ENCODE results near the gene CPNE2.
A peak's percentile ranks its signal among the peaks of the same experiment; 100 is the strongest.

CPNE2 gene

GRCh38 chr16:57081744-57082143 lies 10.6 kb upstream of the CPNE2 start:
- no peak for DNase-seq (ENCODE audit: low read depth)
- H3K4me3 ChIP-seq (ENCODE audit: low read depth, low read length), result no peak overlapping the region
- TF ChIP-seq, protein P1, sequence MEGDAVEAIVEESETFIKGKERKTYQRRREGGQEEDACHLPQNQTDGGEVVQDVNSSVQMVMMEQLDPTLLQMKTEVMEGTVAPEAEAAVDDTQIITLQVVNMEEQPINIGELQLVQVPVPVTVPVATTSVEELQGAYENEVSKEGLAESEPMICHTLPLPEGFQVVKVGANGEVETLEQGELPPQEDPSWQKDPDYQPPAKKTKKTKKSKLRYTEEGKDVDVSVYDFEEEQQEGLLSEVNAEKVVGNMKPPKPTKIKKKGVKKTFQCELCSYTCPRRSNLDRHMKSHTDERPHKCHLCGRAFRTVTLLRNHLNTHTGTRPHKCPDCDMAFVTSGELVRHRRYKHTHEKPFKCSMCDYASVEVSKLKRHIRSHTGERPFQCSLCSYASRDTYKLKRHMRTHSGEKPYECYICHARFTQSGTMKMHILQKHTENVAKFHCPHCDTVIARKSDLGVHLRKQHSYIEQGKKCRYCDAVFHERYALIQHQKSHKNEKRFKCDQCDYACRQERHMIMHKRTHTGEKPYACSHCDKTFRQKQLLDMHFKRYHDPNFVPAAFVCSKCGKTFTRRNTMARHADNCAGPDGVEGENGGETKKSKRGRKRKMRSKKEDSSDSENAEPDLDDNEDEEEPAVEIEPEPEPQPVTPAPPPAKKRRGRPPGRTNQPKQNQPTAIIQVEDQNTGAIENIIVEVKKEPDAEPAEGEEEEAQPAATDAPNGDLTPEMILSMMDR (IDR thresholded peaks at IDR 0.05; ENCODE audit: control insufficient read depth, extremely low read depth, insufficient read depth), result no peak

GRCh38 chr16:57082664-57083063 lies 9.7 kb upstream of the CPNE2 start:
- no peak overlapping the region for H3K4me3 ChIP-seq (ENCODE audit: low read depth, low read length)
- TF ChIP-seq, protein P1 (IDR thresholded peaks at IDR 0.05; ENCODE audit: control insufficient read depth, extremely low read depth, insufficient read depth), result no peak
- DNase-seq (ENCODE audit: low read depth), result no peak

DNA sequence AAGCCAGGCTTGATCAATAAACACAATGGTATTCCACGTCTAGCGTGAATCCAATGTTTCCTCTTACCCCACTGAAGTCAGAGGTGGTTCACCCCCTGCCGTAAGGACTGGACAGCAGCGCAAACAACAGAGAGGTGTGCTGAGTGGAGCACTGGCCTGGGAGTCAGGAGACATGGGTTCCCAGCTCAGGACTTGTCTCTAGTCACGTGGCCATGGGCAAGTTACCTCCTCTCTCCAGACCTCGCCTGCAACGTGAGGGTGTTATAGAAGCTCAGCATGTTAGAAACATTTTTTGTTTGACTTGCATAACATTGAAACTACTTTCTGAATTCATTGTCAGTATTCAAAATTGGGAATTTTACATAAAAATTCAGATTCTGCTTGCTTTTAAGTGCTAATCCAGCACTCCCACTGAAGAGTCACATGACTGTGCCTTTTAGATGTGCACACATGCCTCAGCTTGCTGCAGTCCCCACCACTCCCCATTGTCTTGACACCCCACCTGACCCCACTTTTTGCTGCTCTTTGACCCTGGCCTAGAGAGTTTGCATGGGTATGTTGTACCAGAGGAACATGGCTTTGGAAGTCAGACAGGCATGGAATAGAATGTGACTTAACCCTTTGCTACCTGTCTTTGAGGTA lies 8.8 kb upstream of the CPNE2 start:
- no peak overlapping the region for H3K4me3 ChIP-seq (ENCODE audit: low read depth, low read length)
- TF ChIP-seq, protein P1 (IDR thresholded peaks at IDR 0.05; ENCODE audit: control insufficient read depth, extremely low read depth, insufficient read depth), result no peak
- DNase-seq (ENCODE audit: low read depth), result no peak

DNA sequence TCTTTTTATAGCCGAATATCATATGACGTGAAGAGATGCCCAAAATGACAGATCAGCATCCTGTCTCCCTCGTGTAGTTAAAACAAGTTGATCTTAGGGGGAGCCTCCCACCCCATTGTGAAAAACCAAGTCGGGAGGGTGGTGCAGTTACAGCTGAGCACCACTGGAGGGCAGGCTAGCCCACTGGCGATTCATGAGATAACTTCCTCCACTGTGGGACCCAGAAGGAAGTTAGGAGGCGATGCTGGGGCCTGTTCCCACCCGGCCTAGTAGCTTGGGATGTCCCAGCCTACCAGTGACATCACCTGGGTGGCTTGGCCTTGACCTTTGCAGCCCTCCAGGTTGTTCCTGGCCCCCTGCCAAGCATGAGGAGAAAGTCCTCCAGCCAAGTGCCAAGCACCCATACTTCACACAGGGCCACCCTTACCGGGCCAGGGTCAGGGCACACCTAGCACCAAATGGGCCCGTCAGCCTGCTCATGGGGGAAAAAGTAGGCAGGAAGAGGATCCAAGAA lies 8.1 kb upstream of the CPNE2 start:
- peak; percentile 4 for DNase-seq (ENCODE audit: low read depth)
- TF ChIP-seq, protein P1 (IDR thresholded peaks at IDR 0.05; ENCODE audit: control insufficient read depth, extremely low read depth, insufficient read depth), result peak; percentile 95
- no peak overlapping the region for H3K4me3 ChIP-seq (ENCODE audit: low read depth, low read length)

DNA sequence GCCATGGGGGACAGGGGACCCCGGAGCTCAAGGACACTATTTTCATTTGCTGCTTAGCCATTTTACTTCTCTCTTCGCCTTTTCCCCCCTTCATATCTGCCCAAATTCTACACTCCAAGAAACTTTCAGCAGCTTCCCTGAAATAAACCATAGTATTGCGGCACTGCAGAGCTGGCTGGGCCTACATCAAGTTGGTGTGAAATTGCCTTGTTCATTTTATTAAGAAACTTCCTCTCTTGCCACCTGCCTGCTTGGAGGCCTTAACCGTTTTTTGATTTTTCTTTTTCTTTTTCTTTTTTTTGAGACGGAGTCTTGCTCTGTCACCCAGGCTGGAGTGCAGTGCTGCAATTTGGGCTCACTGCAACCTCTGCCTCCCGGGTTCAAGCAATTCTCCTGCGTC lies 7.4 kb upstream of the CPNE2 start:
- TF ChIP-seq, protein P1 (IDR thresholded peaks at IDR 0.05; ENCODE audit: control insufficient read depth, extremely low read depth, insufficient read depth), result no peak
- DNase-seq (ENCODE audit: low read depth), result no peak
- H3K4me3 ChIP-seq (ENCODE audit: low read depth, low read length), result no peak overlapping the region

DNA sequence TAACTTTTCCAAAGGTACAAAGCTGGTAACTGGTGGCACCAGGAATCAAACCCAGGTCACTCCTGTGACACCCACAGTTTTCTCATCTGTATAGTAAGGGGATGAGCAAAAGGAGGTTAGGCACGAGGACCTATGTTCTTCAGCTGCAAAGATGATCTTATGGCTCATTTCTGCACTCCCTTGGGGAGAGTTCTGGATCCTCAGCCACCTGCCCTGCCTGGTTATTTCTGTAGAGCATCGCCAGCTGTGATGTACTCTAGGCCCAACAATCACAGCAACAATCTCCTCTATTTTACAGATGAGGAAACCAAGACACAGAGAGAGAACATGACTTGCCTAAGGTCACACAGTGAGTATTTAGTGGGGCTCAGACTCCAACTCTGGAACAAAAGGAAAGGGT lies 5.4 kb upstream of the CPNE2 start:
- no peak overlapping the region for H3K4me3 ChIP-seq (ENCODE audit: low read depth, low read length)
- DNase-seq (ENCODE audit: low read depth), result no peak
- TF ChIP-seq, protein P1 (IDR thresholded peaks at IDR 0.05; ENCODE audit: control insufficient read depth, extremely low read depth, insufficient read depth), result no peak

GRCh38 chr16:57089406-57089805 lies 3.0 kb upstream of the CPNE2 start:
- TF ChIP-seq, protein P1 (IDR thresholded peaks at IDR 0.05; ENCODE audit: control insufficient read depth, extremely low read depth, insufficient read depth), result no peak
- H3K4me3 ChIP-seq (ENCODE audit: low read depth, low read length), result no peak overlapping the region
- no peak for DNase-seq (ENCODE audit: low read depth)
